NCI-H146 treated with DMSO at 0.1 percent for 48 hours (cell line): ENCODE measurements around the gene SKOR1.

Experiments used
- DNase-seq: peaks from one replicate; lab custom pipeline; 2025; ENCODE audit not compliant: unreplicated experiment; lab: John Stamatoyannopoulos, UW

Gene SKOR1

DNA sequence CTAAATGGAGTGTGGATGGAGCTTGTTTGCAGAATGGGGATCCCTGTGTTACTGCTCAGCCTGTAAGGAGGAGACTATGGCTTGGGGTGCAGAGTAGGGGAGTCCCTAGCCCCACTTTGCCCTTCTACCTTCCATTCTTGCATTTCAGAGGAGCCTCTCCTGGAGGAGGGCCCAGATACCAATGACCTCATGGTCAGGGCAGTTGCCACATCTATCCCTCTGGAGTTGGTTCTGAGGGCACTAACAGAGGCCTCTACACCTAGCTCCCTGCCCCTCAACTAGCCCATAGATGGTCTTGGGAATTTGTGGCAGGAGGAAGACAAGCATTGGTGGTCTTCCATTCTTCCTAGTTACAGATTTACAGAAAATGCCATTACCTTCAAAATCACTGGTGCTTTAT, 6.1 kb downstream of the SKOR1 start:
- DNase-seq, result no peak

DNA sequence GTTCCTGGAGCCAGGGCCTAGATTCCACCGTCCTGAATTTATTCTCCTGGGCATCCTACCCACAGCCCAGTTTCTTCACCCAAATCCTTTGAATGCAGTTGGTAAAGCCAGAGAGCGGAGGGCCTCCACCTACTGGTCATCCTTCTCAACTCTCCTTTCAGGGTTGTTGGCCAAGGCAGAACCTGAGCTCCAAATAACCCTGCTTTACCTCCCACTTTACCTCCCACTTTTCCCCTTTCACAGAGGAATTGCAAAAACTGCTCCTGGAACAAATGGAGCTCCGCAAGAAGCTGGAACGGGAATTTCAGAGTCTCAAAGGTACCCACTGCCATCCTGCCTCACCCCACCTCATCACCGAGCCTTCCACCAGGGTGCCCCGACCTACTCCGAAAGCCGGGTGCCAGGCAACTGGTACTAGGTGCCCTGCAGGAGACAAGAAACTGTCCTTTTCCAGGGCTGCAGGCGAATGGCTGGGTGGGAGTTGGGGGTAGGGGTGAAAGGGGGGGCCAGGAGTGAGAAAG, 6.8 kb downstream of the SKOR1 start:
- no peak for DNase-seq

DNA sequence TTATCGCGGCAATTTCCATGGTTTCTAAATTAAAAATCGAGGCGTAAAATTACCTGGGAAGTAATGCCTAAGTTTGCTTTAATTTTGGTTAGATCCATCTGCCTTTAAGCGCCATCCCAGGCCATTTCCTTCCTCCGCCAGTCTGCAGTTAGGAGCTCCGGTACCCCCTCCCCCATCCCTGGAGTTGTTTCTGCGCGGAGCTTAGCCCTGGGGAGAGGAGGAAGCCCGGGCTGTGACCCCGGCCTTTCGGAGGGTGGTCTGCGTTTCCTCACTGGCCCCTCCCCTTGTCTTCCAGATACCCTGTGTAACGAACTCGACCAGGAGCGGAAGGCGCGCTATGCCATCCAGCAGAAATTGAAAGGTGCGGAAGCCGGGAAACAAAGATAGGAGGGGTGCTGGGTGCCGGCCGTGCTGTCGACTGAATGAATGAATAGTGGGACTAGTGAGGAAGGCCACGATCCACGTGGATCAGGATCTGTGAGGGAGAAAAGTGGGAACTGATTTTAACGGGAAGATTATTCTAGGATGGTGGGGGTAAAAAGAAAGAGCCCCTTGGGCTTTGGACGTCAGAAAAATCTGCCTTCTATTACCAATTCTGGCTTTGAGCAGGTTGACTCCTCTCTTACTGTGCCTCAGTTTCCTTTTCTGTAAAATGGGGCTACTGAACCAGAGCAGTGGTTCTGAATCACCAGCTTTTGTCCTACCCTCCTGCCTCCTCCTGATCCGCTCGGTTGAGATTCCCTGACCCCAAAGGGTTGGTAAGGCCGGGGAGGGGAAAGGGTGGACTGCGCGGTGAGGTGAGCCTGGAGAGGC, 7.8 kb downstream of the SKOR1 start:
- DNase-seq, result no peak

DNA sequence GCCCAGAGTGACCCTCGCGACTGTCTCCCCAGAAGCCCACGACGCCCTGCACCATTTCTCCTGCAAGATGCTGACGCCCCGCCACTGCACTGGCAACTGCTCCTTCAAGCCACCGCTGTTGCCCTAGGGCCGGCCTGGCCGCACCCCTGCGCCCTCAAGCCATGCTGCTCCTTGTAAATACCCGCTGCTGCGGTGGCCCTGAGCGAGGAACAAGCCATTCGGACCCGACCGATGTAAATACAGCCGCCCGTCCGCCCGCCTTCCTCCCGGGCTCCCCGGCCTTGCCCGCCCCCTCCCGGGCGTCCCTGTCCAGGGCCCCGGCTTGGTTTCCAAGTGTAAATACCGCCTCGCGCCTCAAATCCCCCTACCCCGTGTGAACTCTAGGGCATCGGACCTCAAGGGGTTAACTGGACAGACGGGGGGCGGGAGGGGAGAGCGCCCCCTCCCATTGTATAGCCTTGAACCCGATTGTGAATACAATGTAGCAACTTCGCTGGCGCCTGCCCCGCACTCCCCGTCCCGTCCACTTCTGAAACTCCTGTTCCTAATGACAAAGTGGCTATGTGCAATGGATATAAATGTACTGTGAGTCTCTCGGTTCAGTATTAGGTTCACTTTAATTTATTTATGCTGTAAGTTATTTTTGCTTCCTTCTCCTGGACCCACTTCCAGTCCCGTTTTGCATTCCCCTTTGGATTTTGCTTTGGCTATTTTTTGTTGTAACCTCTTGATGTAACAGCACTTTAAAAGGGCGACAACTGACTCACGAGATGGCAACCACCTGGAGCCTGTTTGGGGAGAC, 8.6 kb downstream of the SKOR1 start:
- DNase-seq, result no peak

DNA sequence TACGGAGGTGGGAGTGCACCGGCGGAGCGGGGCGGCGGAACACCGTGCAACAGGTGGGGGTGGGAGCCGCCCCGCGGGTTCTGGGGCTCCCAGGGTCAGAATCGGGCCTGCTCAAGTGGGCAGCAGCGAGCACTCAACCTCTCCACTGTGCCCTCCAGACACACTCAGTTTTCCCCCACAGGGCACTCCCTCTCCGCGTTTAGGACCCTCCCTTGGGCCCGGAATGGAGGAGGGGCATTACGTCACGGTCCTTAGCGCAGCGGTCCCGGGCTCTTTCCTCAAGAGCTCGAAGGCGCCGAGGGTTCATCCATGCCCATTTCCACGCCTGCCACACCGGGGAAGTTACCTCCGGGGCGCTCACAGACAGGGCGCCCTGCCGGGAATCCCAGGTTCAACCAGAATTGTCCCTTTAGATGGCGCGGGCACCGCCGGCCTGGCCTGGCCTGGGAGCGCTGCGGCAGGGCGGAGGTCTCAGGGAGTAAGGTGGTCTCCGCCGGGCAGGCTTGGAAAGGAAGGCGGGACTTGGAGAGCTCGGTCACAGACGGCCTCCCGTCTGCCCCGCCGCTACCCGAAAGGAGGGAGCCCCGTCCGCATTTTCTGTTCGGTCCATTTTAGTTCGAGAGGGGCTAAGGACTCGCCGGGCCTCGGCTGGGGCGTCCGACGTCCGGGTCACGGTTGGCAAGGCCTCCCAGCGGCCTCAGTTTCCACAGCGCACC, 9.4 kb downstream of the SKOR1 start:
- no peak for DNase-seq

DNA sequence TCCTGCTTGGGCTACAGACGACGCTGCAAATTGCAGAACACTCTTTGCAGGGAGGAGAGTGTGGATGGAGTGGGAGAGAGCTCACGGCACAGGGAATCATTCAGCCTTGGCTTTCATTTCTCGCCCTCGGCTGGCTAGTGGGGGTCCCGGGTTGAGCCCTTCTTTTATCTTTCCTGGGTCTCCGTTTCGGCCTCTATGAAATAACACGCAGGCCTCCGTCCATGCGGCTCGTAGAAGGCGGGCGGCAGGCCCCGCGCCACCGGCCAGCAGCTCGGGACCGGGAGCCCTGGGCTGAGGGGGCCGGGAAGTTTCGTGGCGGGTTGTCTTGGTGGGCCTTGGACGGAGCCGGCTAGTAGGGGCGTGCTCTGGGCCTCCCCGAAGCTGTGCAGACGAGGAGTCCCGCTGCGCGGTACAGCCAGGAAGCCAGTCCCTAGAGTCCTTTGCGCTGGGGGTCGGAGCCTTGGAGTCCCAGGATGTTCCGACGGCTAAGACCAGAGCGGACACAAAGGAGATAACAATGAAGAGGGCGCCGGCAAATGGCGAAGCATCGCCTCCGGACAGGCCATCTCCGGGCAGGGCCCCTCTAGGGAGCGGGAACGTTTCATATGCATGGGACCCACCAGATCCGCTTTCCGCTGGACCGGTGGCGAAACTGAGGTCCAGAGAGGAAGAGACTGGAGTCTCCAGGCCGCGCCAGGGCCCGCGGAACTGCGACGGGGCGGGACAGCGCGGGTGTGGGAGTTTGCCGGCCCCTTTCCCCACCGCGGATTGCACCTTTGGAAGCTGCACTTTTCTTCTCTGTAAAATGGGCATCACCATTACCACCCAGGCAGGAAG, 10.2 kb downstream of the SKOR1 start:
- DNase-seq, result no peak

DNA sequence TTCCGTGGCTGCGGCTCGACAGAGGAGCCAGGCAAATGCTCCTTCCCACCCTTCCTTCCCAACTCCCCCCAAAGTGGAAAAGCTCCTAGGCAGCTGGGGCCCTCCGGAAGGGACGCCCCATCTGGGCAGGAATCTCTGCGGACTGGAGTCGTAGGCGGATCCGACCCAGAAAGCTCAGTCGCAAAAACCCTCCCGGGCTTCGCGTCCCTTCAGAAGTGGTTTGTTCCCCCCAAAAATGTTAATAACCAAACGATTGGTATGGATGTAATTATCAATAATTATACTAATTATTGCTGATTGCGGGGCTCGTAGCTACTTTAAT, 10.8 kb downstream of the SKOR1 start:
- no peak for DNase-seq

DNA sequence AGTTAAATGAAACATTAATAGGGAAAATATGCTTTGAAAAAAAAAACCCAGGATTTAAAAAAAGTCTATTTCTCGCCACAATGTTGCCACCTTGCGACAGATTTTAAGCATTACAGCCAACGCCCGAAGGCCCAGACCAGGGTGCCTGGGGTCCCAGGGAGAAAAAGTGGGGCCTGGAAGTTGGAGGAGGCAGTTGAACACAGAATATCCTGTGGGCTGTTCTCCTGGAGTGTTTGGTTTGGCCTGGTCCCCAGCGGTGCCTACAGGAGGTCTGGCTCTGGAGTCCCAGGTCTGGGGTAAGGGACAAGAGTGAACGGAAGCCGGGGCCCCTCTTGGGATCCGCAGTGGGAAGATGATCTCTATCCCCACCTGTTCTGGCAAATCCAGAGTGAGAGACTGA, 11.2 kb downstream of the SKOR1 start:
- DNase-seq, result no peak

DNA sequence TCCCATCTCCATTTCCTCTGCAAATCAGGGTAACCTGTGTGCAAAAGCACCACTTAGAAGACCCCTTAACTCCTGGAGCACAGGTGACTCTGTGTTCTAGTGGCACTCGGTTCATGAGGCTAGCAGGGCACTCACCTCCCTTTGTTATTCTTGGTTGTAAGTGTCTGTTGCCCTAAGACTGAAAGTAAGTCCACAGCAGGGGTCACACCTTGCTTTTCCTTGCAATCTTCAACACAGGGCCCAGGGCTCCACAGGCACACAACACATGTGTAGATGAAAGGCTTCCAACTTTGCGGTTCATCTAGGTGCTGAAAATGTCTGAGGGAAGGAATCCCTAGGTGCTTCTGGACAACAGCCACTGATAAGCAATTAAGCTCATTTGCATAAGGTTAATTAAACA, 11.6 kb downstream of the SKOR1 start:
- DNase-seq, result no peak

DNA sequence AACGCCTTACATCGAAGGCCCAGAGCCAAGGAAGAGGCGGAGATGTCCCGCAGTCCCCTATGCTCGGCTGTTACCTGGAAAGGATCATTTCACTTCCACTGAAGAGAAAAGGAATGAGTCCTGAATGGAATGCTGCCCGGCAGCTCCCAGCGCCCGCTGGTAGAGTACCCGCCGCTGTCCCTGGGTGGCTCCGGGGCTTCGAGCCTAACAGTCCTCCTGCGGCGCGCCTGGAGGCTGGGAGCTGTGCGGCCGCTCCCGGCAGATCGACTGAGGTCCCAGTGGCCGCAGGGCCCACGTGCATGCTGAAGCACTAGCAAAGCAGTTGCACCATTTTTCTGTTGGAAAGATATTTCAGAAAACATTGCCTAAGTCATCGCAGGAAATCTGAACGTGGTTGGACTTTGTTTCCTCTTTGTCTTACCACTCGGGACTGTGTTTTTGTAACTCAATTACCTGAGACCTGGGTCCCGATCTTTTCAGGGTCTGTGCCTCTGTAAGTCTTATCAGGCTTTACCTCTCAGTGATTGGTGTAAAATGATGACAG, 13.6 kb downstream of the SKOR1 start:
- peak; percentile 40 for DNase-seq

DNA sequence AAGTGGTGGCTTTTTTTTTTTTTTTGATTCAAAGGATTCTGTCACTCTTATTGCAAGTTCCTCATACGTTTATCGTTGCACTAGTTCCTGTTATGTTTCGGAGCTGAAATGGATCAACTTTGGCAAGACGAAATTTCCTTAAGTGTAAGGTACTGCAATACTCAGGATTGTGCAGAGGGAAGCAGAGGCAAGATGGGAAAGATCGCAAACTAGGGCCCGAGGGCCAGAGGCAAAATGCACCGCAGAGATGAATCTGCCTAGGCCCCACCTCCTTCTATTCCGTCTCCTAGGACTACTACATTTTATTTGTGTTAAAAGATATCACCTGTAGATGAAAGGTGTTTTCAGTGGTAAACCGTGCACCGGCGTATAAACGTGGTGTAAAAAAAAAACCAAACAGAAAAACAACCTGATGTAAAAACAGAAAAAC, 14.2 kb downstream of the SKOR1 start:
- DNase-seq, result peak; percentile 77

DNA sequence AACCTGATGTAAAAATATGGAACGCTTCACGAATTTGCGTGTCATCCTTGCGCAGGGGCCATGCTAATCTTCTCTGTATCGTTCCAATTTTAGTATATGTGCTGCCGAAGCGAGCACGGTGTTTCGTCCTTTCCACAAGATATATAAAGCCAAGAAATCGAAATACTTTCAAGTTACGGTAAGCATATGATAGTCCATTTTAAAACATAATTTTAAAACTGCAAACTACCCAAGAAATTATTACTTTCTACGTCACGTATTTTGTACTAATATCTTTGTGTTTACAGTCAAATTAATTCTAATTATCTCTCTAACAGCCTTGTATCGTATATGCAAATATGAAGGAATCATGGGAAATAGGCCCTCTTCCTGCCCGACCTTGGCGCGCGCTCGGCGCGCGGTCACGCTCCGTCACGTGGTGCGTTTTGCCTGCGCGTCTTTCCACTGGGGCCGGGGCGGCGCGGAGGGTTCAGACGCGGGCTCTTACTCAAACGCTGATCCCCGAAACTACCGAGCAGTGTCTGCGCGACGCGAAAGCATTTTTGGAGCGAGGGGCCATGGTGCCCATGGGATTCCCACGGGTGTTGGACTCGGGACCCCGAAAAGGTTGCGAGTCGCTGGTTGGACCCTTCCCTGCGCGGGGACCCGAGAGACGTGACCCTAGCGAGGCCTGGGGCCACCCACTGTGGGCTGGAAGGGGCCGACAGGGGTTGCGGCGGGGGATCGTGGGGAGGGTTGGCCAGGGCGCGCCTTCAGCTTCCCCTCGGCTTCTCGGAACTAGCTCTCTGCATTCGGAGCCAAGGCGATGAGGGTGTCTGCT, 14.8 kb downstream of the SKOR1 start, which contains the start of gene RNU6-1:
Gene RNU6-1, minus strand, starts transcription at position 117 of the 820 bp plus-strand sequence.
- DNase-seq, result peak; percentile 77

DNA sequence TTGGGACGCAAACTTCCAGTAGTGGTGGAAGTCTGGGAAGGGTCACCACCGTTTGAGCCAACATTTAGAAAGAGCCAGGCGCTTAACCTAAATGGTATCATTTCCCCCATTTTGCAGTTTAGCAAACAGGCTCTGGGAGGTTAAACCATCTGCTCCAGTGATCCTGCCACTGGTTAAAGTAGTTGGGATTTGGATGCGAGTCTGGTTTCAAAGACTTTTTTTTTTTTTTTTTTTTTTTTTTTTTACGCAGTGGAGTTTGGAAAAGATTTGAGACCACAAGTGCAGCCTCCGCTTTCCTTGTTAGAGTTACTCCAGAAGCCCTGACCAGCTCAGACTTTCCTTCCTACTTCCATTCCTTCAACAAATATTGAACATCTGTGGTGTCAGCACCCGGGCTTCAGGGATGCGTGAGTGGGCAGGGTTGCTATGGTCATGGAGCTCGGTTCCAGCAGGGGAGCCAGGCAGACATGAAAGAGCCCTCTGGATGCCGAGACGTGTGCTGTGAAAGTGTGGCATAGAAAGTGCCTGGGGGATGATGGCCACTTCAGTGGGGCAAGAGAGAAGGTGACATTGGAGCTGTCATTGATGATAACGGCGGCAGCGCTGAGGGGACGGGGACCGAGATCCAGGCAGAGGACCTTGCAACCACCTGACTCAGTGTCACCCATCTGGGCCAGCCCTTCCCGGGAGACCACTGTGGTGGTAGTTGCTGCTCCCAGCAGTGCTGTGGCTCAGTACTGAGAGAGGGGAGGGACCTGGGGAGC, 15.6 kb downstream of the SKOR1 start:
- peak; percentile 5 for DNase-seq

DNA sequence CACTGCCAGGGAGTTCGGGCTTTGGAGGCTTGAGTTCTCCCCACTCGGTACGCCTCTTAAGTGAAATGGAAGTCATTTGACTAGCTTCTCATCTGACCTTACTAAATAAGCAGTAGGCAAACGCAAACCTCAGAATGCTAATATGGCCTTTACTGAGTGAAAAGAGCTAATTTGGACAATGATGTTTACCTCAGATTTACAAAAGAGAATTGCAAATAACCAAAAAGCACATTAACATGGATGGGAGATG, 16.1 kb downstream of the SKOR1 start:
- DNase-seq, result no peak

DNA sequence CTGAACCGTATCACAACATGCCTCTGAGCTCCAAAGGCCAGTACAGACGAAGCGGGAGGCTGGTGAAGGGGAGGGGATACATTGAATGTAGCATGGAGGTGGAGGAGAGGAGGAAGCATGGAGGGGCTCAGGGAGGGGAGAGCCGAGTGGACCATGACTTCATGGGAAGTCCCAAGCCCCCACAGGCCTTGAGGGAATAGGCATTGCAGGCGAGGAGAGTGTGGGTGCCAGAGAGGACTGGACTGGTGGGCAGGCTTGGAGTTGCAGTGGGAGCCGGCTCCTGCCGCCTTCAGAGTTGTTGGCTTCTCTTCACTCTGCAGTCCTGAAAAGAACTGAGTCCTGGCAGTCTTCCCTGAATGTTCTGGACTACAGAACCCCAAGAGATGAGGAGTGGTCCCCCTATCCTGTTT, 17.8 kb downstream of the SKOR1 start:
- DNase-seq, result no peak

DNA sequence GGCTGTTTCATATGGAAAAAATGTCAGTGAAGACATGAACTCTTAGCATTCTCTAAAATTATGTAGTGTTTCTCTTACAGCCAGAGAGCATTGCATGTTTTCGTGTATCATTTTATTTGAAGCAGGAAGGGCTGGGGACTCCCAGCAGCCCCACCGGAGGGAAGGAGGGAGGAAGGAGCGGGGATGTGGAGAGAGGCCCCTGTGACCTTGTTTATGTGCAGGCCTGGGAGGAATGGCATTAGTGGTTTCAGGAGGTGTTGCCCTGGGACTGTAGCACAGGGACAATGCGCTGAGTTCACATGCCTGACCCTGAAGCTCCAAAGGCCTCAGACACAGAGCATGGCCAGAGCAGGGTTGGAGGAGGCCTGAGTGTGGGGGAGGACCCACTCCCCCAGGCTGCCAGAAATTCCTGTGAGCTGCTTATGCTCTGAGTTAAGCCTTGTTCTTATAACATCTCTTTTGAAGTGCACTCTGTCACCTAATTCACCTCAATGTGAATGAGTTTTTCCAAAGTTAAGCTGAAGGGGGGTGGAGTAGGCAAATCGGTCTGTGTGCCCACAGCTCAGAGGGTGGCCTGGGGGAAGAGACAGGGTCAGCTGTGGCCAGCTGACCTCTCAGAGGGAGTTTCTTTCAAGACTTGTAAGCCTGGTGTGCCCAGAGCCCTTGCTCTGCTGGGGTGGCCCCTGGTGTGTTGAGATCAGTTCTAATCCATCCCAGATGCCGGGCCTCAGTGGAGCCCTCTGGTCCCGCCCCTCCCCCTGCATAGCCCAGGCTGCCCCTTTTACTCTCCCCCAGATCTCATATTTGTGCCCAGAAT, 18.5 kb downstream of the SKOR1 start:
- DNase-seq, result no peak

DNA sequence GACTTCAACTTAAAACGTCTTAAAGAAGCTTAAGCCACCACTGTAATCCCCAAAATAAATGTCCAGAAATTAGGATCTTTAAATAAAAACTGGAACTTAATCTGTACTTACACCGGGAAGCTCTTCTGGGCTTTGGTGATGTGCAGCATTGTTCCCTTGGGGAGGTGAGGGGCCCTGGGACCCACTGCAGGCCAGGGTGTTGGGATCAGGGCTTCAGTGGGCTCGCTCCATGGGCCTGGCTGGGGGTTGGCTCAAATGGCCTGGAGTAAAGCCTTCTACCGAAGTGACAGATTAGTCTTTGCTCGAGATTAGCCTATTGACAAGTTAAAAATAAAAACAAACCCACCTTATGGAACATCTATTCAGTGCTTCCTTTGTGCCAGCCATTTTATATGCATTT, 20.7 kb downstream of the SKOR1 start:
- DNase-seq, result no peak

DNA sequence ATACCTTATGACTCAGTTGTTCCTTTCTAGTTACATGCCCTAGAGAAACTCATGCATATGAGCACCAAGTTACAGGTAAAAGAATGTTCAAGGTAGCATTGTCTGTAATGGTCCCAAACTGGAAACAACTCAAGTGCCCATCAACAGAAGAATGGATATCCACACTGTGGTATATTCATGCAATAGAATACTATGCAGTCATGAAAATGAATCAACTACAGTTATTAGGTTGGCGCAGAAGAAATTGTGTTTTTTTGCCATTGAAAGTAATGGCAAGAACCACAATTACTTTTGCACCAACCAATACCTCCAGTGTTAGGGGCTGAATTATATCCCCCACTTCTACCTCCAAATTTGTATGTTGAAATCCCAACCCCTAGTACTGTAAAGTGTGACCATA, 24.2 kb downstream of the SKOR1 start:
- DNase-seq, result no peak
